Naive thymus-derived CD4-positive, alpha-beta T cell (primary cell): Measurements from ENCODE around the gene CIC. TPM values are rescaled to one million over a fixed set of nuclear protein-coding genes. Genes with fewer than 3 reads are reported as not detected.
A peak's percentile ranks its signal among the peaks of the same experiment; 100 is the strongest.

Experiments
- ATAC-seq: fragments of 150-1000 bp; cut with Tn5 transposase; 2 replicates; pipeline ENCODE4 v1.10.0; 2021; ENCODE audit warnings: mild to moderate bottlenecking, moderate library complexity
- CTCF ChIA-PET: fragments of 350-600 bp; sonication (Branson Sonifier 250); formaldehyde crosslinking; loops from one replicate; lab custom pipeline; 2021; ENCODE audit warnings: antibody characterized with exemption; lab: Charles Lee
- POLR2A ChIA-PET: fragments of 350-600 bp; sonication (Branson Sonifier 250); formaldehyde crosslinking; loops from one replicate; lab custom pipeline; 2021; ENCODE audit warnings: antibody characterized with exemption, inconsistent platforms; lab: Charles Lee
- DNase-seq, 9 donors: peaks; one replicate each; pipeline versions ENCODE4 v3.0.0 to v3.0.0-alpha.2; 2020 to 2022; ENCODE audit warnings: mixed read lengths in 1 of 9
- H3K27ac ChIP-seq: one replicate; pipeline ENCODE4 v1.7.0; 2013; ENCODE audit warnings: mild to moderate bottlenecking, low read depth, low read length, moderate library complexity
- H3K27me3 ChIP-seq, 2 donors: one replicate each; pipeline ENCODE4 v1.7.0; 2013; ENCODE audit warnings: low read length in 2 of 2, mild to moderate bottlenecking in 2 of 2, moderate library complexity in 2 of 2; ENCODE audit not compliant: control insufficient read depth in 2 of 2, insufficient read depth in 2 of 2
- H3K36me3 ChIP-seq, 3 experiments: 1 replicate in 2 of 3; 2 replicates in 1 of 3; pipeline ENCODE4 v1.7.0; 2013; ENCODE audit warnings: low read length in 3 of 3, mild to moderate bottlenecking in 3 of 3, moderate library complexity in 1 of 3; ENCODE audit not compliant: insufficient read depth in 3 of 3, control insufficient read depth in 2 of 3
- H3K4me1 ChIP-seq, 2 donors: one replicate each; pipeline ENCODE4 v1.7.0; 2013; ENCODE audit warnings: low read length in 2 of 2, mild to moderate bottlenecking in 2 of 2, moderate library complexity in 1 of 2; ENCODE audit not compliant: control insufficient read depth in 2 of 2, insufficient read depth in 2 of 2
- H3K4me3 ChIP-seq: 2 replicates; pipeline ENCODE4 v1.7.0; 2013; ENCODE audit warnings: mild to moderate bottlenecking, low read length
- H3K9me3 ChIP-seq, 3 experiments: 1 replicate in 2 of 3; 2 replicates in 1 of 3; pipeline ENCODE4 v1.7.0; 2013; ENCODE audit warnings: low read length in 3 of 3; ENCODE audit not compliant: control insufficient read depth in 2 of 3
- H3K27ac Mint-ChIP-seq, 9 donors: one replicate each; pipeline ENCODE4 v1.8.0; 2020 to 2022; ENCODE audit warnings: mixed read lengths in 9 of 9, mild to moderate bottlenecking in 8 of 9, moderate library complexity in 5 of 9, inconsistent platforms in 2 of 9
- H3K27me3 Mint-ChIP-seq, 5 donors: one replicate each; pipeline ENCODE4 v1.8.0; 2021 to 2022; ENCODE audit warnings: mixed read lengths in 5 of 5, mild to moderate bottlenecking in 1 of 5
- H3K36me3 Mint-ChIP-seq, 5 donors: one replicate each; pipeline ENCODE4 v1.8.0; 2020 to 2022; ENCODE audit warnings: mixed read lengths in 5 of 5, mild to moderate bottlenecking in 3 of 5, inconsistent platforms in 1 of 5
- H3K4me1 Mint-ChIP-seq, 7 donors: one replicate each; pipeline ENCODE4 v1.8.0; 2020 to 2022; ENCODE audit warnings: mixed read lengths in 7 of 7, mild to moderate bottlenecking in 3 of 7, inconsistent platforms in 1 of 7
- H3K4me3 Mint-ChIP-seq, 10 donors: one replicate each; pipeline ENCODE4 v1.8.0; 2020 to 2022; ENCODE audit warnings: mild to moderate bottlenecking in 10 of 10, mixed read lengths in 10 of 10, moderate library complexity in 6 of 10, inconsistent platforms in 2 of 10
- H3K9me3 Mint-ChIP-seq, 11 donors: one replicate each; pipeline ENCODE4 v1.8.0; 2020 to 2022; ENCODE audit warnings: mixed read lengths in 11 of 11, mild to moderate bottlenecking in 4 of 11, inconsistent platforms in 1 of 11, moderate library complexity in 1 of 11
- intact Hi-C, 2 donors: fragments of 100-400 bp; cut with micrococcal nuclease; formaldehyde crosslinking; loops; one replicate each; pipeline ENCODE4 v1.15.1; 2023
- polyA plus RNA-seq, 2 donors: library from polyadenylated mRNA; unstranded; fragments of 300-500 nt; fragmentation: Illumina TruSeq; gene quantifications; one replicate each; pipeline ENCODE4 v1.2.3, GENCODE V29; 2021
- total RNA-seq, 6 experiments: library from RNA in 5 of 6; stranded (reverse) in 5 of 6; gene quantifications; 1 replicate in 5 of 6; 2 replicates in 1 of 6; pipeline ENCODE4 v1.2.3 and lab custom pipeline; 2021 to 2026

The CIC gene
- total and polyA plus RNA-seq, 7 experiments from 2014 or later = 1.5 to 134 (median 93.6) TPM

DNA sequence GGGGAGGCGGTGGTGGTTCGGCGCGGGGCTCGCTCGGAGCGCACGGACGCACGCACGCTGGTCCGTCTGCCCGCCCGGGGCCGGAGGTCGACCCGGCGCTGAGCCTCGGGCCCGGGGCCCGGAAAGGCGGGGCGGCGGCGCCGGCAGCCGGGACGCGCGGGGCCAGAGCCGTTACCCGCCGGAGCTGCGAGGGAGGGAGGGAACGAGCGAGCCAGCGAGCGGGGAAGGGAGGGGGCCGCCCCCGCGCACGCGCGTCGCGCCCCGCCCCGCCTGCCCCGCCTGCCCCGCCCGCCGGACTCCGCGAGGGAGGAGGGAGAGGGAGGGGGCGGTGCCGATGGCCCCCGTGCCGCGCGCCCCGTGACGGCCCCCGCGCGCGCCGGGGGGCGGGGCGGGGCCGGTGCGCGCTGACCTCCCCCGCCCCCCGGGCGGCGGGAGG, 15.0 kb downstream of the CIC start:
- H3K27ac ChIP-seq = peak overlapping the region; percentile 78
- ATAC-seq (peak; percentile 69), DNase-seq (peak; percentile 75 to 93 (median 88))
- no peaks in the 10 kb centered on the region for H3K27me3 Mint-ChIP-seq
- H3K4me1 ChIP-seq = peaks cover 37 to 43% of the 10 kb centered on the region in 2 donors
- intact Hi-C loops = loop anchor here (5.0 to 10.0 kb wide), 6 partner anchors 87 to 1817 kb away; partner anchors contain the start of genes ARHGEF1 (in 2 of the 2), BLVRB (in 1 of the 2) and SPTBN4 (in 1 of the 2)
- no peak overlapping the region for H3K4me3 ChIP-seq
- H3K27ac Mint-ChIP-seq = no peak overlapping the region
- H3K36me3 ChIP-seq = peaks cover 0 to 30% (median 15%) of the 10 kb centered on the region in 3 experiments
- peak overlapping the region in 1 of 10 donors; percentile 0 for H3K4me3 Mint-ChIP-seq
- ChIA-PET POLR2A (interaction anchor here (0.6 to 1.6 kb wide), 8 partner anchors 12 to 398 kb away, joined by 3 to 8 read pairs (median 4); partner anchors contain the start of gene GSK3A), CTCF (interaction anchor here (0.7 to 1.7 kb wide), 3 partner anchors 12 to 151 kb away, joined by 3 to 8 read pairs (median 6); no protein-coding TSS in a partner anchor)
- peaks cover 0 to 4% (median 0%) of the 10 kb centered on the region in 11 donors for H3K9me3 Mint-ChIP-seq
- peaks cover 16 to 38% (median 26%) of the 10 kb centered on the region in 7 donors for H3K4me1 Mint-ChIP-seq
- peaks cover 0 to 4% (median 0%) of the 10 kb centered on the region in 5 donors for H3K36me3 Mint-ChIP-seq
- H3K9me3 ChIP-seq = no peaks in the 10 kb centered on the region
- H3K27me3 ChIP-seq = no peaks in the 10 kb centered on the region

DNA sequence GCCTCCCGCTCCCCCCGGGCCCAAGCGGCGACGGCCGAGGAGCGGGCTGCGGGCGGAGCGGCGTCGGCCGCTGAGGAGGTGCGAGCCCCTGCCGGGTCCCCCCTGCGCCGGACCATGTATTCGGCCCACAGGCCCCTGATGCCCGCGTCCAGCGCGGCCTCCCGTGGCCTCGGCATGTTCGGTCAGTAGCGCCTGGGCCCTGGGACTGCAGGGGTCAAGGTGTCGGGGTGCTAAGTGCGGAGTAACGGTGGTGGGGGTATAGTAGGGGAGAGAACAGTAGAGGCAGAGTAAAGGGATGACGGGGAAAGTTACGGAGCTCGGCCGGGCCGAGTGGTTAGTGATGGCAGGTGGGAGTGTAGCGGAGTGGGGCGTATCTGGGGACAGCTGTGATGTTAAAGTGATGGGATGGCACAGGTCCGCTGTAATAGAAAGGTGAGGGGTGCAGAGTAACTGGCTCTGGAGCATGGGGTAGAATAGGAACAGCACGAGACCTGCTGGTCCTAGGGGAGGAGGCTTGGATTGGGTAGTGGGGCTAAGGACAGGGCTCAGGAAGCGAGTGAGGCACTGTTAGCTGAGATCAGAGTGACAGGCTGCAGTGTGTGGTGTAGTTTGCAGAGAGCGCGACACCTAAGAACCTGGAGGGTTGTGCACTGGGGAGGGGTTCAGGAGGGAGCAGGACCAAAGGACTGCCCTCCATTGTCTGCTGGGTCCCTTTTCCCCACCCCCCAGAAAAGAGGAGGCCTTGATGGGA, 15.7 kb downstream of the CIC start:
- ChIA-PET CTCF (interaction anchor here (0.7 to 1.7 kb wide), 4 partner anchors 11 to 152 kb away, joined by 3 to 8 read pairs (median 4); no protein-coding TSS in a partner anchor), POLR2A (interaction anchor here (0.6 to 1.6 kb wide), 8 partner anchors 12 to 398 kb away, joined by 3 to 8 read pairs (median 4); partner anchors contain the start of gene GSK3A)
- H3K27ac Mint-ChIP-seq = peak overlapping the region; percentile 89 to 96 (median 93)
- Histone ChIP-seq H3K27ac (peak overlapping the region; percentile 70), H3K36me3 (peaks cover 0 to 37% (median 15%) of the 10 kb centered on the region in 3 experiments), H3K9me3 (no peaks in the 10 kb centered on the region), H3K4me3 (peak overlapping the region; percentile 71), H3K27me3 (no peaks in the 10 kb centered on the region), H3K4me1 (peaks cover 30 to 36% of the 10 kb centered on the region in 2 donors)
- peak overlapping the region; percentile 84 to 100 (median 90) for H3K4me3 Mint-ChIP-seq
- no peaks in the 10 kb centered on the region for H3K27me3 Mint-ChIP-seq
- ATAC-seq = no peak
- intact Hi-C loops = loop anchor here (1.0 to 10.0 kb wide), 7 partner anchors 12 to 1817 kb away; partner anchors contain the start of genes ARHGEF1 (in 2 of the 2), BLVRB (in 1 of the 2) and SPTBN4 (in 1 of the 2)
- peaks cover 0 to 4% (median 0%) of the 10 kb centered on the region in 5 donors for H3K36me3 Mint-ChIP-seq
- H3K4me1 Mint-ChIP-seq = peaks cover 10 to 31% (median 19%) of the 10 kb centered on the region in 7 donors
- H3K9me3 Mint-ChIP-seq = peaks cover 0 to 4% (median 0%) of the 10 kb centered on the region in 11 donors
- DNase-seq = peak in 5 of 9 donors; percentile 37 to 45 (median 37)

- H3K4me3 ChIP-seq = no peak overlapping the region
- no peak for DNase-seq
Observed at GRCh38 chr19:42285541-42285941, 16.5 kb downstream of the CIC start.

DNA sequence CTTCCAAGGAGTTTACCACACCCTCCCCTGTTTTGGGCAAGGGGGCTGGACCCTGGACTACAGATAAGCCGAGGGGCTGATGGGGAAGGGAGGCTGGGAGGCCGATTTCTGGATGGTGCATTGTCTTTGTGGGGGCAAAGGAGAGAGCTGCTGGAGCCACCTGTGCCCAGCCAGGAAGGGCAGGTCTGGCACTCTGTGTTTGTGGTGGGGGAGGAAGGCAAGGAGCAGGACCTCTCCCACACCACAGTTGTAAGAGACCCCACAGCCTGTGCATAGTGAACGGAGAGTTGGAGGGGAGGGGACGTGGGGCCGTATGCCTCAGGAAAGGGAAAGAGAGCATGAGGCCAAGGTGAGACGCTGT, 16.9 kb downstream of the CIC start:
- H3K27ac Mint-ChIP-seq = peak overlapping the region in 8 of 9 donors; percentile 75 to 96 (median 91)
- H3K27me3 ChIP-seq = no peaks in the 10 kb centered on the region
- CTCF ChIA-PET = interaction anchor here (0.9 to 1.7 kb wide), 2 partner anchors 10 to 12 kb away, joined by 3 to 8 read pairs; no protein-coding TSS in a partner anchor
- H3K4me1 Mint-ChIP-seq = peaks cover 9 to 31% (median 19%) of the 10 kb centered on the region in 7 donors
- peaks cover 0 to 4% (median 0%) of the 10 kb centered on the region in 5 donors for H3K36me3 Mint-ChIP-seq
- intact Hi-C loops = loop anchor here in 1 of 2 donors (1.0 to 10.0 kb wide), 2 partner anchors 10 to 401 kb away; partner anchors contain the start of gene ARHGEF1
- H3K27ac ChIP-seq = peak overlapping the region; percentile 70
- no peak overlapping the region for H3K4me3 ChIP-seq
- DNase-seq (no peak), ATAC-seq (no peak)
- POLR2A ChIA-PET = no interaction called here
- H3K27me3 Mint-ChIP-seq = no peaks in the 10 kb centered on the region
- peak overlapping the region in 9 of 10 donors; percentile 23 to 100 (median 89) for H3K4me3 Mint-ChIP-seq
- H3K9me3 ChIP-seq = no peaks in the 10 kb centered on the region
- H3K4me1 ChIP-seq = peaks cover 30 to 36% of the 10 kb centered on the region in 2 donors
- H3K36me3 ChIP-seq = peaks cover 0 to 44% (median 15%) of the 10 kb centered on the region in 3 experiments
- H3K9me3 Mint-ChIP-seq = peaks cover 0 to 4% (median 0%) of the 10 kb centered on the region in 11 donors

More at GRCh38 chr19:42285541-42285941, 16.5 kb downstream of the CIC start:
- CTCF ChIA-PET = interaction anchor here (0.9 to 1.7 kb wide), 3 partner anchors 11 to 153 kb away, joined by 3 to 8 read pairs (median 6); no protein-coding TSS in a partner anchor
- peaks cover 0 to 4% (median 0%) of the 10 kb centered on the region in 11 donors for H3K9me3 Mint-ChIP-seq
- ATAC-seq = no peak
- POLR2A ChIA-PET = interaction anchor here (1.2 to 1.6 kb wide), 3 partner anchors 11 to 35 kb away, joined by 3 to 4 read pairs (median 4); no protein-coding TSS in a partner anchor
- peak overlapping the region; percentile 89 to 96 (median 93) for H3K27ac Mint-ChIP-seq
- H3K27me3 ChIP-seq = no peaks in the 10 kb centered on the region
- intact Hi-C loops = loop anchor here in 1 of 2 donors (1.0 to 10.0 kb wide), 2 partner anchors 11 to 401 kb away; partner anchors contain the start of gene ARHGEF1
- H3K36me3 Mint-ChIP-seq = peaks cover 0 to 4% (median 0%) of the 10 kb centered on the region in 5 donors
- peak overlapping the region; percentile 70 for H3K27ac ChIP-seq
- H3K9me3 ChIP-seq = no peaks in the 10 kb centered on the region
- no peaks in the 10 kb centered on the region for H3K27me3 Mint-ChIP-seq
- H3K4me3 Mint-ChIP-seq = peak overlapping the region; percentile 26 to 100 (median 90)
- peaks cover 0 to 39% (median 15%) of the 10 kb centered on the region in 3 experiments for H3K36me3 ChIP-seq
- peaks cover 30 to 36% of the 10 kb centered on the region in 2 donors for H3K4me1 ChIP-seq
- peaks cover 9 to 31% (median 19%) of the 10 kb centered on the region in 7 donors for H3K4me1 Mint-ChIP-seq

GRCh38 chr19:42286349-42287016, 17.4 kb downstream of the CIC start:
- Mint-ChIP-seq H3K27ac (peak overlapping the region in 8 of 9 donors; percentile 75 to 96 (median 91)), H3K4me3 (peak overlapping the region in 7 of 10 donors; percentile 19 to 100 (median 87)), H3K4me1 (peaks cover 10 to 31% (median 20%) of the 10 kb centered on the region in 7 donors), H3K9me3 (peaks cover 0 to 6% (median 0%) of the 10 kb centered on the region in 11 donors), H3K27me3 (no peaks in the 10 kb centered on the region), H3K36me3 (peaks cover 0 to 4% (median under 1%) of the 10 kb centered on the region in 5 donors)
- intact Hi-C loops = loop anchor here in 1 of 2 donors (10.0 kb wide), 1 partner anchor 402 kb away; the partner anchor contains the start of gene ARHGEF1
- Histone ChIP-seq H3K4me1 (peaks cover 26 to 32% of the 10 kb centered on the region in 2 donors), H3K36me3 (peaks cover 0 to 49% (median 15%) of the 10 kb centered on the region in 3 experiments), H3K9me3 (no peaks in the 10 kb centered on the region), H3K27me3 (no peaks in the 10 kb centered on the region), H3K27ac (peak overlapping the region; percentile 70), H3K4me3 (no peak overlapping the region)
- ATAC-seq (no peak), DNase-seq (no peak)
- POLR2A ChIA-PET = no interaction called here
- CTCF ChIA-PET = no interaction called here
